Fibroblast of pulmonary artery (primary cell): Measurements from ENCODE around the gene SEMA5A.
A peak's percentile ranks its signal among the peaks of the same experiment; 100 is the strongest.

ENCODE experiments used
- DNase-seq: peaks from one replicate; pipeline ENCODE4 v3.0.0-alpha.2; 2010; ENCODE audit warnings: low read depth
- H3K4me3 ChIP-seq: replicated peaks from 2 replicates; pipeline ENCODE4 v1.5.1; 2011; ENCODE audit warnings: low read depth, mild to moderate bottlenecking, control low read depth, low read length, moderate library complexity
- TF ChIP-seq, protein P1 (sequence below): IDR thresholded peaks from 2 replicates; pipeline ENCODE4 v1.5.1; 2011; ENCODE audit warnings: mild to moderate bottlenecking, control low read depth, low read length, inconsistent platforms; ENCODE audit errors: missing control alignments

Gene SEMA5A

DNA sequence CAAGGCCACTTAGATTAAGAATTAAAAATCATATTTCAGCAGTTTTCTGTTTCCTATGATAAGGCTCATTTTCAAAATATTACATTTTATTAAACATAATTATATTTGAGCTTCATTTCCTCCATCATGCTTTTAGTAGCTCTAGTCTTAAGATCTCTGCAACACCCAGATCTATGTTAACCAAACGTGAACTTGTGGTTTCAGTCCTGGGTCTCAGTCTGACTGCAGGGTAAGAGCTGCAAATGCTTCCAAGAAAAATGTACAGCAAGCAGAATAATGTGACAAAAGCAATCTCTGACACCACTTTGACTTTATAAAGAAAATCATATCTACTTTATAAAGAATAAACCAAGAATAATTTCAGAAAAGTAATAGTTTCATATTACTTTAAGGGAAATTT is 512.4 kb downstream of the SEMA5A start:
- no peak overlapping the region for H3K4me3 ChIP-seq
- DNase-seq: no peak
- TF ChIP-seq, protein P1, sequence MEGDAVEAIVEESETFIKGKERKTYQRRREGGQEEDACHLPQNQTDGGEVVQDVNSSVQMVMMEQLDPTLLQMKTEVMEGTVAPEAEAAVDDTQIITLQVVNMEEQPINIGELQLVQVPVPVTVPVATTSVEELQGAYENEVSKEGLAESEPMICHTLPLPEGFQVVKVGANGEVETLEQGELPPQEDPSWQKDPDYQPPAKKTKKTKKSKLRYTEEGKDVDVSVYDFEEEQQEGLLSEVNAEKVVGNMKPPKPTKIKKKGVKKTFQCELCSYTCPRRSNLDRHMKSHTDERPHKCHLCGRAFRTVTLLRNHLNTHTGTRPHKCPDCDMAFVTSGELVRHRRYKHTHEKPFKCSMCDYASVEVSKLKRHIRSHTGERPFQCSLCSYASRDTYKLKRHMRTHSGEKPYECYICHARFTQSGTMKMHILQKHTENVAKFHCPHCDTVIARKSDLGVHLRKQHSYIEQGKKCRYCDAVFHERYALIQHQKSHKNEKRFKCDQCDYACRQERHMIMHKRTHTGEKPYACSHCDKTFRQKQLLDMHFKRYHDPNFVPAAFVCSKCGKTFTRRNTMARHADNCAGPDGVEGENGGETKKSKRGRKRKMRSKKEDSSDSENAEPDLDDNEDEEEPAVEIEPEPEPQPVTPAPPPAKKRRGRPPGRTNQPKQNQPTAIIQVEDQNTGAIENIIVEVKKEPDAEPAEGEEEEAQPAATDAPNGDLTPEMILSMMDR: no peak

DNA sequence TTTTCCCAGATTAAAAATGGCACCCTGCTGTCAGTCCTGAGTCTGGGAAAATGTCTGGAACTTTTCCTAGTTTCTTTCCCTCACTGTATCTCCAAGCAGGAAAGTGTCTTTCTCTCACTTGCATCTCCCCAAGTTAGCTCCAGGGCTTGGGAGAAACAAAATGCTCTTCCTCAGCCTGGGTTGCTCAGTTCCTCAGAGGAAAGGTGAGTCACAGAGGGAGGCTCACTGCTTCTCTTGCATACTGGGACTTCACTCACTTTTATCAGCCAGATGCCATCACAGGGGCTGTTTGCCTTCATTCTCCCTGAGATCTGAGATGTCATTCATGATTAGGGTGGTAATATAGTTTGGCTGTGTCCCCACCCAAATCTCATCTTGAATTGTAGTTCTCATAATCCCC is 519.9 kb downstream of the SEMA5A start:
- TF ChIP-seq, protein P1: no peak
- H3K4me3 ChIP-seq: no peak overlapping the region
- no peak for DNase-seq

DNA sequence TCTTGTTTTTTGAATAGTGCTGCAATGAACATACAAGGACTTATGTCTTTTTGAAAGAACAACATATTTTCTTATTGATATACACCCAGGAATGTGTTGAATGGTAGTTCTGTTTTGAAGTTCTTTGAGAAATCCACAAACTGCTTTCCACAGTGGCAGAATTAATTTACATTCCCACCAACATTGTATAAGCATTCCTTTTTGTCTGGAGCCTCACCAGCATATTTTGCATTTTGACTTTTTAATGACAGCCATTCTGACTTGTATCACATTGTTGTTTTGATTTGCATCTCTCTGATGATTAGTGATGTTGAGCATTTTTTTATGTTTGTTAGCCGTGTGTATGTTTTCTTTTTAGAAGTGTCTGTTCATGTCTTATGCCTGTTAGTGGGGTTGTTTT is 524.9 kb downstream of the SEMA5A start:
- no peak for DNase-seq
- no peak overlapping the region for H3K4me3 ChIP-seq
- TF ChIP-seq, protein P1: no peak

DNA sequence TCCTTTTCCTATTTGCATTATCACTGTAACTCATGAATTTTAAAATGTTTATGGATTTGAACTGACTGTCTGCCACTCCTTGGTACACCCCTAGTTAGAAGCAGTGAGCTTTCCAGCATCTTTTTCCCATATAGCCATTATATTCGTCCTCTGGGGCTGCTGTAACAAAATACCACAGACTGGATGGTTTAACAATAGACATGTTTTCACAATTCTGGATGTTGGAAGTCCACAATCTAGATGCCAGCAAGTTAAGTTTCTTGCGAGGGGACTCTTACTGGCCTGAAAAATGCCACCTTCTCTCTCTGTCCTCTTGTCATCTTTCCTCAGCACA is 530.0 kb downstream of the SEMA5A start:
- H3K4me3 ChIP-seq: no peak overlapping the region
- peak; percentile 30 for DNase-seq
- TF ChIP-seq, protein P1: no peak

DNA sequence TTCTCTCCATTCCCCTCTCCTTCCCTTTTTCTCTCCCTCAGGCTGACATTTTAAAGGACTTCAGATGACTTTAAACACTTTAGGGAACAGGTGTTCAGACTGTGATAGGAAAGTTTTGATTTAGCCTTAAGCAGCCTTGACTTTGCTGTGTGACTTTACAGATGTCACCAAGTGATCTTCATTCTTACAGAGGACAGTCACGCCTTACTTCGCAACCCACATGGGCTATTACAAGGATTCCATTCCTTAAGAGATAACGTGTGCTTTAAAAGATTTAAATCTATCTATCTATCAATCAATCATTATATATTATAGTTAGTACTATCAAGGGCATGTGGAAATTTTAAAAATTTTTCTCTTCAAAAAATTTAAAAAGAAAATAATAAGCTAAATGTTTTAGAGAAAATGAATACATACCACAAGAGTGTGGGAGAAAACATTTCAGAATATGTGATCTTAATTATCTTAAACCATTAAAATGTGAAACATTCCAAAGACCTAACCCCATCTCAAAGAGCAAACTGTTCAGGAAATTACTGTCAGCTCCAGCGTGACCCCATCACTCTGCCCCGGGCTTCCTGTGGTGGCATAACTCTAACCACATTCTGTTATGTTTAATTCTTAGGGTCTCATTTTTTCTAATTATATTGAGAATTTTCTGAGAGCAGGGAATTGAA is 530.5 kb downstream of the SEMA5A start:
- peak; percentile 34 for DNase-seq
- TF ChIP-seq, protein P1: no peak
- no peak overlapping the region for H3K4me3 ChIP-seq

DNA sequence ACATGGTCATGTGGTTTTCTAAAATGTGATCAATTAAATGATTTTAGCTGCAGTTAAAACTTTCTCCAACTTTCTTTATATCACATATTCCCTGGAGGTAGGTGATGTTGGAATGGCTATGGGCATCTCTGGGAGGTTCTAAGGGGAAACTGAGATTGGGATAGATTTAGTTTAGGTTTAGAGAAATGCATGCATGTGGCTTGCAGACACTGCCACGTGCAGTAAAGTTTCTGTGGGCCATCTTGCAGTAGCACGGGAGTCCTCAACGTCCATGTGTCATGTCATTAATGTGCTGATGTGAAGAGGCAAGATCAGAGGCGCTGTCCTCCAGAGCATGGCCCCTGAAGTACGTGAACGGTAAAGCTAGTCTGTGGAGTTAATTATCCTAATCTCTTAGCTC is 532.7 kb downstream of the SEMA5A start:
- no peak for DNase-seq
- H3K4me3 ChIP-seq: no peak overlapping the region
- TF ChIP-seq, protein P1: no peak

DNA sequence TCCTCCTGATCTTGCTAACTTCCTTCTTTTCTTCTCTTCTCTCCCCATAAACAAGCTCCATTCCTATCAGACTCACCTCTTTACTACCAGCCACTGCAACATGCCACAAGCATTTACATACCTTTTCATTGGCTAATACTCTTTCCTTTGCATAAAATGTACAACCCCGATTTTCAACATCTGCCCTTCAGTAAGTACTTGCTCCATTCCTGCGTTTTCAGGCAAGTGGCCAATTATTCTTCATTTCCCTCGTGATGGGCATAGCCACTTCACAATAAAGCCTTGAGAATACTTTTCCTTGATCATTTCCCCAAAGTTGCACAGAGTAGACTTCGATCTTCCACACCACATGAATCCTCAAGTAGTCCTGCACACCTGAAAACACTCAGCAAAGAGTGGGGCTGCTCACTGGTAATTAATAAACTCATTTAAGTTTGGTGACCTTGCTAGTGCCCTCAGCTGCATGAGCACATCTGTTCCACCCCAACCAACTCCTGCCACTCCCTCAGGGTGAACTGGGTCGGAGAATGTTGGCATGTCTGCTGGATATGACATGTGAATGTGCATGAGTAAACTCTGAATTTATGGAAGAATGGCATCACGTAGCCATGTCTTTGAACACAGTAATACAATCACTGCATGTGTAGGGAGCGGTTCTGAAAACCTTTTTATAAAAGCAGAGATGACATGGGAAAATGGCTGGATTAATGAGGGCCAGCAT is 535.8 kb downstream of the SEMA5A start:
- H3K4me3 ChIP-seq: no peak overlapping the region
- TF ChIP-seq, protein P1: no peak
- peak; percentile 16 for DNase-seq
